ENCODE measurements around the gene COG4. TPM values are rescaled to one million over a fixed set of nuclear protein-coding genes. Genes with fewer than 3 reads are reported as not detected.

Gene COG4
- total and polyA plus RNA-seq, 4 experiments from 2014 or later: 37.0 to 70.4 (median 67.7) TPM

- Mint-ChIP-seq H3K4me1 (peaks cover 0 to 10% (median 2%) of the 10 kb centered on the region in 4 donors), H3K27ac (no peak overlapping the region), H3K4me3 (no peak overlapping the region), H3K27me3 (no peaks in the 10 kb centered on the region), H3K9me3 (no peaks in the 10 kb centered on the region), H3K36me3 (peaks cover 9 to 24% of the 10 kb centered on the region in 2 donors)
- no peak overlapping the region for H3K4me3 ChIP-seq (ENCODE audit: low read length in 2 of 2)
- H3K27ac ChIP-seq (ENCODE audit: low read depth, low read length): no peak overlapping the region
- ChIA-PET CTCF (ENCODE audit: partially characterized antibody) (no interaction called here), POLR2A (ENCODE audit: partially characterized antibody) (no interaction called here)
- H3K4me1 ChIP-seq (ENCODE audit: insufficient read depth, low read length): no peaks in the 10 kb centered on the region
- intact Hi-C loops (cut with micrococcal nuclease): no loop called here
- H3K9me3 ChIP-seq (ENCODE audit: control insufficient read depth in 1 of 2, low read length in 2 of 2): no peaks in the 10 kb centered on the region
- no peaks in the 10 kb centered on the region for H3K27me3 ChIP-seq (ENCODE audit: insufficient read depth, low read length)
- no peak for DNase-seq
- no peaks in the 10 kb centered on the region for H3K36me3 ChIP-seq (ENCODE audit: insufficient read depth, low read length)
These were observed 60.1 kb downstream of the COG4 start for GRCh38 chr16:70463235-70463634.

DNA sequence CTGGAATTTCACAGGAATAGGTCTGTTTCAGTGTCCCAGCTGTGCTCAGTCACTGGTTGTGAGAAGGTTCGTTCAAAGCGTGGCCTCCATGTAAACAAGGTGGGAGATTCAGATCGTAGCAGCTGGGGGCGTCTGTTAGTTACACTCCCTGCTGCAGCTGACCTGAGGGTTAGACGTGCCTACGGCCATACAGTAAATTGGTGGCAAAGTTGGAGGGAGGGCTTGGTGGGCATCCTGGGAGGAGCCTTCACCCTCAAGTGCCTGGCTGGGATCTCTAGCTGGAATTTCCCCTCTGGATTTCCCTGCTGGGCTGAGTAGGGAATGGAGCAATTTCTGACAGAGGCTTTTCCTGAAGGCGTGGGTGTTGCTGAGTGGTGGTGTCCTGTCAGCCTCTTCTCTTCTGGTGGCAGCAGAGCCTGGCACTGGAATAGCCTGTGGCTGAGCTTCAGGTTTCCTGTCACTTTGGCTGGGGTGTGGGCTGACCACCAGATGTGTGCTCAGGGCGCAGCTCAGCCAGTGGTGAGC lies 62.6 kb downstream of the COG4 start:
- Histone ChIP-seq H3K27ac (ENCODE audit: low read depth, low read length) (no peak overlapping the region), H3K27me3 (ENCODE audit: insufficient read depth, low read length) (no peaks in the 10 kb centered on the region), H3K4me1 (ENCODE audit: insufficient read depth, low read length) (peaks cover 3% of the 10 kb centered on the region), H3K36me3 (ENCODE audit: insufficient read depth, low read length) (no peaks in the 10 kb centered on the region), H3K9me3 (ENCODE audit: control insufficient read depth in 1 of 2, low read length in 2 of 2) (no peaks in the 10 kb centered on the region), H3K4me3 (ENCODE audit: low read length in 2 of 2) (no peak overlapping the region)
- Mint-ChIP-seq H3K4me1 (peaks cover 6 to 16% (median 7%) of the 10 kb centered on the region in 4 donors), H3K27me3 (no peaks in the 10 kb centered on the region), H3K36me3 (peaks cover 6 to 19% of the 10 kb centered on the region in 2 donors), H3K9me3 (no peaks in the 10 kb centered on the region), H3K27ac (peak overlapping the region in 1 of 7 donors; percentile 24), H3K4me3 (no peak overlapping the region)
- intact Hi-C loops (cut with micrococcal nuclease): no loop called here
- ChIA-PET POLR2A (ENCODE audit: partially characterized antibody) (interaction anchor here (2.0 kb wide), 1 partner anchor 80 kb away, joined by 4 read pairs; no protein-coding TSS in a partner anchor), CTCF (ENCODE audit: partially characterized antibody) (interaction anchor here (1.2 kb wide), 1 partner anchor 39 kb away, joined by 3 read pairs; no protein-coding TSS in a partner anchor)
- no peak for DNase-seq

- H3K9me3 ChIP-seq (ENCODE audit: control insufficient read depth in 1 of 2, low read length in 2 of 2): no peaks in the 10 kb centered on the region
- H3K27me3 ChIP-seq (ENCODE audit: insufficient read depth, low read length): no peaks in the 10 kb centered on the region
- Mint-ChIP-seq H3K9me3 (no peaks in the 10 kb centered on the region), H3K4me3 (peak overlapping the region in 3 of 8 donors; percentile 46 to 54 (median 53)), H3K36me3 (peaks cover 4 to 12% of the 10 kb centered on the region in 2 donors), H3K4me1 (peaks cover 17 to 32% (median 21%) of the 10 kb centered on the region in 4 donors), H3K27ac (peak overlapping the region in 2 of 7 donors; percentile 10 to 47), H3K27me3 (no peaks in the 10 kb centered on the region)
- peaks cover 21% of the 10 kb centered on the region for H3K4me1 ChIP-seq (ENCODE audit: insufficient read depth, low read length)
- H3K36me3 ChIP-seq (ENCODE audit: insufficient read depth, low read length): no peaks in the 10 kb centered on the region
- H3K4me3 ChIP-seq (ENCODE audit: low read length in 2 of 2): no peak overlapping the region
- DNase-seq: no peak
- intact Hi-C loops (cut with micrococcal nuclease): no loop called here
- ChIA-PET POLR2A (ENCODE audit: partially characterized antibody) (no interaction called here), CTCF (ENCODE audit: partially characterized antibody) (no interaction called here)
- H3K27ac ChIP-seq (ENCODE audit: low read depth, low read length): no peak overlapping the region
These were observed 65.7 kb downstream of the COG4 start for GRCh38 chr16:70457446-70458166.

DNA sequence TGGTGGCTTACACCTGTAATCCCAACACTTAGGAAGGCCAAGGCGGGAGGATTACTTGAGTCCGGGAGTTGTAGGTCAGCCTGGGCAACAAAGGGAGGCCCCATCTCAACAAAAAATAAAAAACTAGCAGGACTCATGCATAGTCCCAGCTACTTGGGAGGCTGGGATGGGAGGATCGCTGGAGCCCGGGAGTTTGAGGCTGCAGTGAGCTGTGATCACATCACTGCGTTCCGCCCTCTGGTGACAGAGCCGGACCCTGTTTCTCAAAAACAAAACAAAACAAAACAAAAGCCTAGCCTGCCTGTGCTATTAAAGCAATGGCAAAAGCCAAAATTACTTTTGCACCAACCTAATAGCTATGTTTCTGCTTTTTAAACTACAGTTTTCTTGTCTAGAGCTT lies 67.4 kb downstream of the COG4 start:
- no peak for DNase-seq
- H3K27me3 Mint-ChIP-seq: no peaks in the 10 kb centered on the region
- Histone ChIP-seq H3K4me3 (ENCODE audit: low read length in 2 of 2) (no peak overlapping the region), H3K4me1 (ENCODE audit: insufficient read depth, low read length) (peaks cover 21% of the 10 kb centered on the region), H3K27ac (ENCODE audit: low read depth, low read length) (no peak overlapping the region), H3K27me3 (ENCODE audit: insufficient read depth, low read length) (no peaks in the 10 kb centered on the region), H3K9me3 (ENCODE audit: control insufficient read depth in 1 of 2, low read length in 2 of 2) (no peaks in the 10 kb centered on the region), H3K36me3 (ENCODE audit: insufficient read depth, low read length) (no peaks in the 10 kb centered on the region)
- H3K36me3 Mint-ChIP-seq: peaks cover 4 to 10% of the 10 kb centered on the region in 2 donors
- peaks cover 16 to 26% (median 20%) of the 10 kb centered on the region in 4 donors for H3K4me1 Mint-ChIP-seq
- H3K9me3 Mint-ChIP-seq: no peaks in the 10 kb centered on the region
- intact Hi-C loops (cut with micrococcal nuclease): no loop called here
- peak overlapping the region in 3 of 7 donors; percentile 55 to 90 (median 88) for H3K27ac Mint-ChIP-seq
- CTCF ChIA-PET (ENCODE audit: partially characterized antibody): interaction anchor here (0.8 to 3.4 kb wide), 2 partner anchors 61 to 75 kb away, joined by 4 to 15 read pairs; no protein-coding TSS in a partner anchor
- peak overlapping the region; percentile 13 to 91 (median 61) for H3K4me3 Mint-ChIP-seq
- POLR2A ChIA-PET (ENCODE audit: partially characterized antibody): interaction anchor here (0.7 to 1.9 kb wide), 3 partner anchors 9 to 109 kb away, joined by 3 to 6 read pairs (median 4); partner anchors contain the start of gene DDX19A

- peaks cover 1 to 7% of the 10 kb centered on the region in 2 donors for H3K36me3 Mint-ChIP-seq
- Histone ChIP-seq H3K27me3 (ENCODE audit: insufficient read depth, low read length) (no peaks in the 10 kb centered on the region), H3K27ac (ENCODE audit: low read depth, low read length) (peak within 1 kb of the TSS; percentile 91), H3K4me3 (ENCODE audit: low read length in 2 of 2) (peak within 1 kb of the TSS; percentile 74 to 98), H3K9me3 (ENCODE audit: control insufficient read depth in 1 of 2, low read length in 2 of 2) (no peaks in the 10 kb centered on the region), H3K36me3 (ENCODE audit: insufficient read depth, low read length) (no peaks in the 10 kb centered on the region), H3K4me1 (ENCODE audit: insufficient read depth, low read length) (peaks cover 21% of the 10 kb centered on the region)
- H3K27ac Mint-ChIP-seq: peak within 1 kb of the TSS; percentile 88 to 95 (median 92)
- peaks cover 0 to 2% of the 10 kb centered on the region in 2 donors for H3K27me3 Mint-ChIP-seq
- DNase-seq: peak; percentile 74 to 89 (median 85)
- intact Hi-C loops (cut with micrococcal nuclease): loop anchor here (1.0 kb wide), 3 partner anchors 15 to 73 kb away; partner anchors contain the start of gene ST3GAL2
- H3K4me1 Mint-ChIP-seq: peaks cover 16 to 22% (median 20%) of the 10 kb centered on the region in 4 donors
- ChIA-PET CTCF (ENCODE audit: partially characterized antibody) (interaction anchor here (0.5 to 3.4 kb wide), 8 partner anchors 11 to 85 kb away, joined by 3 to 15 read pairs (median 4); no protein-coding TSS in a partner anchor), POLR2A (ENCODE audit: partially characterized antibody) (interaction anchor here (0.7 to 3.0 kb wide), 15 partner anchors 8 to 202 kb away, joined by 3 to 48 read pairs (median 4); partner anchors contain the start of genes COG4, DDX19A, DDX19B and EXOSC6)
- H3K9me3 Mint-ChIP-seq: no peaks in the 10 kb centered on the region
- peak within 1 kb of the TSS; percentile 89 to 96 (median 91) for H3K4me3 Mint-ChIP-seq
These were observed 68.9 kb downstream of the COG4 start, which contains the start of gene FCSK for GRCh38 chr16:70454222-70455034. FCSK (plus strand) TSS chr16:70454595; CDS start chr16:70463191, 8,596 bp downstream.

GRCh38 chr16:70453892-70454221 lies 69.5 kb downstream of the COG4 start:
- intact Hi-C loops (cut with micrococcal nuclease): loop anchor here (1.0 kb wide), 3 partner anchors 15 to 73 kb away; partner anchors contain the start of gene ST3GAL2
- peak overlapping the region; percentile 91 for H3K27ac ChIP-seq (ENCODE audit: low read depth, low read length)
- ChIA-PET CTCF (ENCODE audit: partially characterized antibody) (interaction anchor here (0.9 to 3.4 kb wide), 7 partner anchors 10 to 85 kb away, joined by 3 to 15 read pairs (median 5); no protein-coding TSS in a partner anchor), POLR2A (ENCODE audit: partially characterized antibody) (interaction anchor here (0.7 to 3.0 kb wide), 14 partner anchors 15 to 202 kb away, joined by 3 to 48 read pairs (median 4); partner anchors contain the start of genes COG4, DDX19A, DDX19B and EXOSC6)
- Mint-ChIP-seq H3K27me3 (peaks cover 0 to 2% of the 10 kb centered on the region in 2 donors), H3K4me1 (peaks cover 16 to 22% (median 20%) of the 10 kb centered on the region in 4 donors), H3K36me3 (peaks cover 0 to 7% of the 10 kb centered on the region in 2 donors), H3K27ac (peak overlapping the region; percentile 71 to 93 (median 92)), H3K9me3 (no peaks in the 10 kb centered on the region), H3K4me3 (peak overlapping the region; percentile 89 to 96 (median 91))
- no peak for DNase-seq
- H3K4me3 ChIP-seq (ENCODE audit: low read length in 2 of 2): peak overlapping the region; percentile 74 to 98
- H3K4me1 ChIP-seq (ENCODE audit: insufficient read depth, low read length): peaks cover 21% of the 10 kb centered on the region
- H3K9me3 ChIP-seq (ENCODE audit: control insufficient read depth in 1 of 2, low read length in 2 of 2): no peaks in the 10 kb centered on the region
- H3K36me3 ChIP-seq (ENCODE audit: insufficient read depth, low read length): no peaks in the 10 kb centered on the region
- no peaks in the 10 kb centered on the region for H3K27me3 ChIP-seq (ENCODE audit: insufficient read depth, low read length)

Measured in CD4-positive, alpha-beta memory T cell (primary cell).